Renal cortical epithelial cell (primary cell): ENCODE results near the gene ADORA2A. TPM values are rescaled to one million over a fixed set of nuclear protein-coding genes. Genes with fewer than 3 reads are reported as not detected.

Source experiments
- DNase-seq: peaks from one replicate; pipeline ENCODE4 v3.0.0-alpha.2; 2011; ENCODE audit warnings: low read depth
- total RNA-seq: library from RNA; depleted of rRNA; stranded (reverse); fragments of >200 nt; gene quantifications from 2 replicates; pipeline ENCODE4 v1.2.3, GENCODE V29; 2014

Gene ADORA2A
- total RNA-seq, 1 donor from 2014 or later, result 0.80 TPM

DNA sequence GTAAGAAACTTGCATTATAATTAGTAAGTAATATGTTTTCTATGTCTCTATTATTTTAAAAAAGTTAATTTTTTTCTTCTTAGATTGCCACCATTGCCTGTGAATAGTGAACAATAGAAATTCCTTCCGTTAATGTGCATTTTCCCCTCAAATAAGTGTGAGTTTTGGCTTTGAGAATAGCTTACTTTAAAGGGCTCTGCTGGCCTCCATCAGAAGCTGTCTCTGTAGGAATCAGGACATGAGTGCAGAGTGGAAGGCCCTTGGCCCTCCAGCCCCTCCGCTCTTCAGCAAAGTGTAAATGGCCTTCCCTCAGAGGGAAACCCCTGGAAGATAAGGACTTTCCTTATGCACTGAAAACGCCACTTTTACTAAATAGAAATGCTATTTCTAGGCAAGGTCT lies 24.1 kb upstream of the ADORA2A start:
- no peak for DNase-seq

DNA sequence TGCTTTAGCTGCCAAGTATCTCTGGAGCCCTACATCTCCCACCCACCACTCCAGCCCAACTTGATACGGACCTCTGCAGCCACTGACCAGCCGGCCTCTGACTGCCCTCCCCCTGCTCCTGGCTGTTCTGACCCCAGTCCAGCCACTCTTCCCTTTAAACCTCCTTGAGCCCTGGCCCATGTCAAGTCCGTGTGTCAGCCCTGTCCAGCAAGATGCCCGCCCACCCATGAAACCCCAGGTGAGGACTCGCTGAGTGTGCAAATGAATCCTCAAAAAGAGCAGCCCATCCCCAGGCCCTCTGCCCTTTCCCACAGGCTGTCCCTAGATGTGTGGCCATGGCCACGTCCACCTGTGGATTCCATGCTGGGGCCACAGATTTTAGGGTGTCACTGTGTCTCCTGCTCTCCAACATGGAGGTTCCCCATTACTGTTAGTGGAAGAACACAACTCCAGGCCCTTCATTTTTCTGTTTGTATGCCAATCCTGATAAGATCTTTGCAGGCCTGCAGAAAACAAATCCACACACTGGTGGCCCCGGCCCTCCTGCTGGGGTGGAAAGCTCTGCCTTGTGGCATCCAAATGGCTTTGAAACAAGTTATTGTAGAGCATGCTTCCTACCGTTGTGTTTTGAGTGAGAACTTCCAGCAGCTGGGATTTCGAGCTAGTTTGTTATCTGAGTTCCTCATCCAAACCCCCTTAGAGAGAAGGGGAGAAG lies 22.7 kb upstream of the ADORA2A start:
- DNase-seq, result no peak

DNA sequence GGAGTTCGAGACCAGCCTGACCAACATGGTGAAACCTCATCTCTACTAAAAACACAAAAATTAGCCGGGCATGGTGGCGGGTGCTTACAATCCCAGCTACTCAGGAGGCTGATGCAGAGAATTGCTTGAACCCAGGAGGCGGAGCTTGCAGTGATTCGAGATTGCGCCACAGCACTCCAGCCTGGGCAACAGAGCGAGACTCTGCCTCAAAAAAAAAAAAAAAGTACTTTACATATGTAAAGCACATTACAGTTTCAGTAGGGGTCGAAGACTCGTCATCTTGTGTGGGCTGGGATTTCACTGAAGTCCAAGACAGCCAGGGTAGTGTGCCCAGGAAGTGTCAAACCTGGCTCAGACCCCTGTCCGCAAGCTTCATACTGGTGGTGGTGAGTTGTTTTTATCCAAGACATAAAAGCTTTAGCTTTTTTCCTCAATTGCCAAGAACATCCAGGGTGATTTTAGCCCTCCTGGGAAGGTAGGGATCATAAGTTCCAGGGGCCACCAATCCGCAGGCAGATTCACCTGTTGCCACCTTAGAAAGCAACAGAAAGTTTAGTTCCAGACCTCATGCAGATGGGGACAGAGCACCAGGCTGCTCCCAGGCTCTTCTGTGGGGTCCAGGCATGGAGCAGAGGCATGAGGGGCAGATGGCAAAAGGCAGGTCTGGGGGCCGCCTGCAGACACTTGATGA lies 21.6 kb upstream of the ADORA2A start:
- no peak for DNase-seq

DNA sequence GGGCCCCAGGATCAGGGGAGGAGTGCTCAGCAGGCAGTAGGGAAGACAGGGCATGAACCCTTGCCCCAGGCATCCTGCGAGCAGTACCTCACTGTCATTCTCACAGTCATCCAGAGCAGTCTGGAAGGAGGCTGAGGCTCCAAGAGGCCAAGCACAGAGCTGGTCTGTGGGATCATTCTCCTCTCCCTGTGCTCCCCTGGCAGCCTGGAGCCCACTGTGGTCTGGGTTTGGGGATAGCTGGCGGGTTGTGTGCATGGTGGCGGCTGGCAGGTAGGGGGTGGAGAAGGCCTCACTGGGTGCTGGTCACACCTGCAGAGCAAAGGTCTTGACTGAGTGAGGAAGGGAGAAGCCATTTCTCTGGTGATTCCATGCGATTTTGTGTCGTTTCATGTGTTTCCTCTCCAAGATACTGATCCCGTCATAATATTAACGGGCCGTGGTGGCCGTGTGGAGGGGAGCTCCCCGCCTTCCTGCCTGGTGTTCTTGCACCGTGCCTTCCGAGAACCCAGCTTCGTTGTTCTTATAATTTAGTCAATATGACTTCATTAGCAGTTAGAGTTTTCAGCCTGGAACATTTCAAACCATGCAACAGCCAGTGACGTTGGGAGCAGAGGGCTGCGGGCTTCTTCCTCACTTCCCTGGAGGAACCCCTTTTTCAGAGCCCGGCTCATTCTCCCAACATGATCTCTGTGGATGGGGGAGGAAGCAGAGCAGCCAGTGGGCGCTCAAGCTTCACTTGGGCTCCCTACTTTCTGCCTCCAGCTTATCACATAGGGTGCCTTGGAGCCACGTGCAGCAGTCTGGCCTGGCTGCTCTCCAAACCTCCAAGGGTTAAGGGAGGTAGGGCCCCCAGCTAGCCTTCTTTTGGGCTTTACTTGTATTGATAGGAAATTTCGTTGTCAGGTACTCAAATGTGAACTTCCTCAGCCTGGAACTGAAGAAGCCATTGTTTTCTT lies 20.8 kb upstream of the ADORA2A start:
- no peak for DNase-seq

DNA sequence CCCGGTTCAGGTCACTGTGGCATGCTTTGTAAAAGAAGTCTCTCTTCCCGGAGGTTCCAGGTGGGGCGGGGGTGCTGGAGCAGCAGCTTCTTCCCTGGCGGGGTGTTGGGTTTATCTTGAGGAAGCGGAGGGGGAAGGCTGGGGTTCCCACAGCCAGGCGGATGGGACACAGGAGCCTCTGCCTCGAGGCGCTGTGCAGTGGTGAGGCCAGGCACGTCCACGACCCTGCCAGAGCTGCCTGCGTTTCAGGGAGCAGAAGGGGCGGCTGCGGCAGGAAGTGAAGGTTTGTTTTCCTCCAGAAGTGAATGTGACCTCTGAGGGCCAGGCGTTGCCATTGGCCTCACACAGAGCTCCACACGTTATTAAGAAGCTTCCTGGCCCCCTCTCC lies 20.1 kb upstream of the ADORA2A start:
- no peak for DNase-seq

DNA sequence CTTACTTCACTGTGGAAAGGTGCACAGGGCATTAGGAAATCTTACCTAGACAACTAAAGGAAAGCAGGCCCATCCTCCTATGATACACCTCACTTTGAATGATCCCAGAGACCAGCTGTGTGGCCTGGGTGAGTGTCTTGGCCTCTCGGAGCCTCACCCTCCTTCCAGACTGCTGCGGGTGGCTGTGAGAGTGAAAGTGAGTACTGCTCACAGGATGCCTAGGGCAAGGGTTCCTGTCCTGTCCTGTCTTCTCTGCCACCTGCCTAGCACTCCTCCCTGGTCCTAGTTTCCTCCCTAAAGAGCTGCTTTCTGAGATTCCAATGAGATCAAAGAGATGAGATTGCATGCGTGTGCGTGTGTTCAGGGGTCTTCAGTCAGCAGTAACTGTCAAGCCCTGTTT lies 19.5 kb upstream of the ADORA2A start:
- no peak for DNase-seq

DNA sequence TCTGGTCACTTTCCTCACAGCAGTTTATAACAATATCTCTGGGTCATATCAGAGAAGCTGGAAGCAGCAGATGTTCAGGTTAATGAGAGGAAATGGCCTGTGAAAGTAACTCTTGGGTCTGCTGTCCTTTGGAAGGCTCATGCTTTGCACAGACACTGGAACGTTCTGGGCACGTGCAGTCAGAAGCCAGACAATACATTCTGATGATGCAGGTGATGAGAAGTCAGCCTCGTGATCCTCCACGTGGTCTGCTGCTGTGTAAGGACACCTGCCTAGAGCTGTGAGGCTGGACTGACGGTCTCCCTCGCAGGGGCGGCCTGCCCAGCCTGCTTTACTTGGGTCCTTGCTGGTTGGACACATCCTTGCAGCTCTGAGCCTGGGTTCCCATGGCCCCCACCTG lies 18.8 kb upstream of the ADORA2A start:
- DNase-seq, result no peak

DNA sequence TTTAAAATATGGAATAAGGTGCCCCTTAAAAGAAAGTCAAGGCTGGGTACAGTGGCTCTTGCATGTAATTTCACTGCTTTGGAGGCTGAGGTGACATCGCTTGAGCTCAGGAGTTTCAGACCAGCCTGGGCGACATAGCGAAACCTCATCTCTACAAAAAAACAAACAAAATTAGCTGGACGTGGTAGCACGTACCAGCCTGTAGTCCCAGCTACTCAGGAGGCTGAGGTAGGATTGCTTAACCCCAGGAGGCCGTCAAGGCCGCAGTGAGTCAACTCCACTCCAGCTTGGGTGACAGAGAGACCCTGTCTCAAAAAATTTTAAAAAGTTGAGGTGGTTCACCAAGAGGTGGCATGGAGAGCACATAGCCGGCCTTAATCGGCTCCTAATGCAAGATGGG lies 17.7 kb upstream of the ADORA2A start:
- no peak for DNase-seq

DNA sequence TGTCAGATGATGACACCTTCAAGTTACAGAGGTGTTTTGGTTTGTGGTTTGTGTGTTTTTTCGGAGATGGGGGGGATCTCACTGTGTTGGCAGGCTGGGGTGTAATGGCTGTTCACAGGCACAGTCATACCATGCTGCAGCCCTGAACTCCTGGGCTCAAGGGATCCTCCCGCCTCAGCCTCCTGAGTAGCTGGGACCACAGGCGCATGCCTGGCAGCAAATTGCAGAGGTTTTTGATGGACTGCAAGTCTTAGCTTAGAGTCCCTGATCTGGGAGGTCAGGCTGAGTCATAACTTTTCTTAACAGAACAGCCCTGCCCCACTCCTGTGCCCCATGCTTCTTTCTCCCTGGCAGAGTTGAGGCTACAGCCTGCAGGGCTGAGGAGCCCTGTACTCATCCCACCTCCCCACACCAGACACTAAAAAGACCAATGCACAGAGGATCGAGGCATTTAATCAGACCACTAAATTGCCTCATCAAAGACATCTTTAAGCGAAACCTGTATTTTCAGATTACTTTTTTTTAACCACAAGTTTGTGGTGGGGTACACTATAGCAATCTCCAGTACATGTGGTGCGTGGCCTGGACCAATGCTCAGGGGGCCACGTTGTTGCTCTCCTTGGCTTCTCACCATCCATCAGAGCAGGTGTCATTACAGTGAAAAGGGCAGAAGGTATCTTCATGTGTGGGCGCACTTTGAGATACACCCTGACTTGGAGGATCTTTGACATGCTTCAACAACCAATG lies 17.1 kb upstream of the ADORA2A start:
- peak; percentile 59 for DNase-seq

DNA sequence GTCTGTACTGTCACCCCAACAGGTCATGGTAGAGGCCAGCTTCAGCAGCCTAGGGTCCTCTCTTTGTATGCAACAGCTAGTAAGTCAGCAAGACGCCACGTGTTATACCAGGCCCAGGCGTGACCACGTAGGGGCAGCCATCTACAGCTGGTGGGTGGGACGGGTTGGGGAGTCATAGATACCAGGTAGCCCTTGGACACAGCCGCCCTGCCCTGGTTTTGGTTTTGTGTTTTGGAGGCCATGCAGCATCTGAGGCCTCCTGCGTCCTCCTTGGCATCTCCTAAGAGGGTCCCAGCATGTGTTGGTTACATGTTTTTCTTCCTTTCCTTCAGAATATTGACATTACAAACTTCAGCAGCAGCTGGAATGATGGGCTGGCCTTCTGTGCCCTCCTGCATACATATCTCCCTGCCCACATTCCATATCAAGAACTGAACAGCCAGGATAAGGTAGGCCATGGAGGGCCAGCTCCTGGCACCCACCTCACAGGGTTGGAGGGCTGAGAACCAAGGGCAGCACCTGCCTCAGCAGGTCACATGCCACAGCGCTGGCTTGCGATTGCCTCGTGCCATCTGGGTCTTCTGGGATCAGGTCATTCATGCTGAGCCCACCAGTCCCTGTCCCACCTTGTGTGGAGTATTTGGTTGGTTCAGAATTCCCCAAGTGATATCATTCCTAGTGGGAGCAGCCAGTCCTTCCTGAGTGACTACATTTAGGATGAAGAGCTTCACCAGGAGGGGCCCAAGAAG lies 16.0 kb upstream of the ADORA2A start:
- no peak for DNase-seq

DNA sequence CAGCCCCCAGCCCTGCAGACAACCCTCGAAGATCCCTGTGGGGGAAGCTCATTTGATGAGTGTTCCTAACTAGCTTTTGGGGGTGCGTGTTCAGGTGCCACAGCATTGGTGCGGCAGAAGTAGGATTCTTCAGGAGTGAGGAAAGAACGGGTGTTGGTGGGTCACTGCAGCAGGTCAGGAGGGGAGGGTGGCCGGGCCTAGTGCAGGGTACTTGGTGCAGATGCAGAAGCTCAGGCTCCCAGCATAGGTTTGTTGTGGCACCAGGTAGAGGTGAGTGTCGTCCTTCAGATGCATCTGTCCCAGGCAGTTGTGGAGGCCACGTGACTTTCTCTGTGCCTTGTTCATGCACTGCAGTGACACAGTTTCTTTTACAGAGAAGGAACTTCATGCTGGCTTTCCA lies 15.1 kb upstream of the ADORA2A start:
- no peak for DNase-seq

DNA sequence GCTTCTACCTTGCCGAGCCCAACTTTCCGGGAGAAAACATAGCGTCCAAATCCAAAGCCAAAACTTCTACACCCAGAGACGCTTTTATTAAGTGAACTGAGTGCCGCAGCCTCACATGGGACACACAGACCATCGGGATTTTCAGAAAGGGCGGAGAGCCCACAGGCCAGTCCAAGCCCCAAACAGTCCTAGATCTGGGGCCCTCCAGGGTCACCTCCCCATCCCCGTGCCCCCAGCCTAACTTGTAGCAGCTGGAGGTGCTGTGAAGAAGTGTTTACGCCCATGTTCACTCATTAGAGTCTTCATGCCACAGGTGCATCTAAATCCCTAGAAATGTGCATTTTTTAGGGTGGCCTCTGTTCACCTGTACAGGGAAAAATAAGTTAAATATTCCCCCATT lies 14.1 kb upstream of the ADORA2A start:
- no peak for DNase-seq

DNA sequence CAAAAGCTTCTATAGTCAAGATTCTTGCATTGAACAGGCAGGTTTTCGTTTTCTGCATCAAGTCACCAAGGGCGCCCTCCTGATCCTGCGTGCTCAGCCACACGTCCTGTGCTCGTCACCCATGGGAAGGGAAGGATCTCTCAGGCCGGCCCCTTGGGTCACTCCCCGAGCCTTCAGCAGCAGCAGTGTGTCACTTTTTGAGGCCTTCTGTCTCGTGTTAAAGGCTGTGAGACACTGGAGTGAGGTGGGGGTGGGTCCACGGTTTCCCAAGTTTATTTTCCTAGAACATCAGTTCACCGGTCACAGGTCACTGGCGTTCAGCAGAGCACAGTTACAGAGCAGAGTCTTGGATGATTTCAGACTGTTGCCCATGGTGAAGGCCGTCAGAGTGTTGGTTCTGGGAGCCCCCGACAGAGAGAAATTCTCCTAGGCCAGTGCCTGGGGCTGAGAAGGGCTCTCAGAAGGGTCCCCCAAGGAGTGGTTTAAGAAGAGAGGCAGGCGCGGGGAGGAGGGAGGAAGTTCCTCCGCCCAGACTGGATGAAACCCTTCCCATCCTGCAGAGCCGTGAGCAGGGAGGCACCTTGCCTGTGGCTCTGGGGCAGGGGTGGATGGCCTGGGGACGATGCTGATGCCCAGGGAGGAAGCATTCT lies 13.5 kb upstream of the ADORA2A start:
- no peak for DNase-seq

DNA sequence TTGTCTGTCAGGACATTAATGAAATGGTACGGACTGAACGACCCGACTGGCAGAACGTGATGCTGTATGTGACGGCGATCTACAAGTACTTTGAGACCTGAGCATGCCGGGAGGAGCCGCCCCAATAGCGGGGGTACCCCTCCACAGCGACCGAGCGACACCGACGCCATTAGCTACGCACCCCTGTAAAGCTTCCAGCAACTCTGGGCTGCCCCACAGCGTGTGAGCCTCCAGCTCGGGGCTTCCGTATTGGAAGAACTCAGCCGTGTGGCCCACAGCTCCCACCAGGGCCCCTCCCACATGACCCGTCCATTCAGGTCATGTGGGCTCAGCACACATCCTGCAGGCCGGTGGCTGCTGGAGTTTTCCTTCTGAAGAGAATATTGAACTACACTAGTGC lies 12.9 kb upstream of the ADORA2A start:
- no peak for DNase-seq

DNA sequence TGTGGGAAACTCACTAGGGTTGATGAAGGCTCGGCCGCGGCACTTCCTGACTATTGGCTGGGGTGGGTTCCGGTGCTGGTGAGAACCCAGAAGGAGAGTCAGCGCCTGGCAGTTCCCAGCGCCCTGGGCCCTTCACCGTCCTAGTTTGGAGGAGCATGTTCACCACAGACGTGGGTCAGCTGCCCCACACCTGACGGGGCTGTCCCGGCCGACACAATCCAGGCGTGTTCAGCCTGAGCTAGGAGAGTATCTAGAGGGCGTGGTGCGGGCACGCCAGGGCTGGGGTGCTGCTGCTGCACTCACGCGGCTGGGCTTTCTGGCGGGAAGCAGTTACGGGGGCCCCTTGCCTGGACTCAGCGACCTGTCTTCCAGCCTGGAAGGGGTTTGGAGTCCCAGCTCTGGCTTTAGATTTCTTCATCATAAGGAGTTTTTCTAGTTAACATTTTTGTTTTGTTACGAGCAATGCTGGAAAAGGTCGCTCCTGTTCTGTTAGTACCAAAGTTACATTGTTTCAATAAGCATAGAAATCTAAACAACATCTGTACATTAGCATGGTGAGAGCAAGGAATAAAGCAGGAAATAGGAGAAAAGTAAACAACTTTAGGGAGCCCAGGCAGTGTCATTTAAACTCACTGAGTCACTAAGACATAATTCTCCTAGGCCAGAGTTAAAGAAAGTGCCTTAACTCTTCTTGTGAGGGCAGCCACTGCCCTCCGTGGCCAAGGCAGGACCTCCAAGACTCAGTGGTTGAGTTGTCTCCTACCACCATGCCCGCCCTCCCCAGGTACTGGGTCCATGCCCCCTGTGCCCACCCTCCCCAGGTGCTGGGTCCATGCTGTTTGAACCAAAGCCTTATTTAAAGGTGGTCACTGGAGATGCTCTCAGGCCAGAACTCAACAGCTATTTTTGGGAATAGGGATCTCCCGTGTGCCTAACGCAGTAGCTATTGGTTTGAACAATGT lies 12.1 kb upstream of the ADORA2A start:
- no peak for DNase-seq

DNA sequence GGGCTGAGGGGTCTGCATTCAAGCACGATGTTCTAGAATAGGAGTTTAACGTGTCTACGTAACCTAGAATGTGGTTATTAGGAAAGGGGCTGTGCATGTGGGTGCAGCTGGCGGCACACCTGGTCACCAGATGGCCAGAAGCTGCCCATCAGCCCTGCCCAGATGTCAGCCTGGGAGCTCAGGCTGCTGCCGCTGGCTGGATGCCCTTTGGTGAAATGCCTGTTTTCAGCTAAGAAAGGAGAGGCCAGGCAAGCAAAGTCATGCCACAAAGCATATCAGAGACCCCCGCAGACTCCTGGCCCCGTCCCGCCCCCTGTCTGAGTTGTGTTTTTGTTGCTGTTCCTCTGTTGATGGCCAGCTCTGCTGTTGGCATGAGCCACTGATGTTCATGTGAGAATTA lies 11.3 kb upstream of the ADORA2A start:
- DNase-seq, result no peak

DNA sequence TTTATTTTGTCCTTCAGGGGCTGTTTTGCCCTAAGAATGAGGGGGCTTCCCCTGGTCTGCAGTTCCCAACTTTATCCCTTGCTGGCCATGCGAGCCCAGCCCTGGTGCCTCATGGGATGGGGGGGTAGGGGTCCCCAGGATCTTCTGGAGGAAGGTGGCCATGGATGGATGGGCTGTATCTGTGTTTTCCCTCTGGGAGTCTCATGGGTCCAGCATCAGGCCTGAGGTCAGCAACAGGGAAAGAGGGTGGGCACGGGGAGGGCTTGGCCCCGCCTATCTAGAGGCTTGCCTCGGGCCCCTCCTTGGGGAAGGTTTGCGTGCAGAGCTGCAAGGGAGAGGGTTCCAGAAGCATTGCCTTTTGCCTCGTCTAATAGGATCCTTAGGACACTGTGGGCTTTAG lies 10.8 kb upstream of the ADORA2A start:
- DNase-seq, result no peak

DNA sequence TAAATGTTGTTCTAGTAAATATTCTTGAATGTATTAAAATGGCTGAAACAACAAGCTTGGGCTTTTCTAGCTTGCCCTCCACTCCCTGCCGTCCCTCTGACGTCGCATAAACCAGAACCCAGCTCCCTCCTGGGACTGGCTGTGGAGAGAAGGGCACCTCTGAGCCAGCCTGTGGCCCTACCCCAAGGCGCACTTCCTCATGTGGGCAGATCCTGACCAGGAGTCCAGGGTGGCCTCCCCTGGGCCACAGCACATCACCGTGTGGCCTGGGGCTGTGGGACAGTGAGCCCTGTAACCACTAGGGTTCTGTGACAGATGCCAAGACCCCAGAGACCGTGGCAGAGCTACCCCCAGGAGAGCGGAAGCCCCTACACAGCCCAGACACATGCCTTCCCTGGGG lies 10.2 kb upstream of the ADORA2A start:
- no peak for DNase-seq

DNA sequence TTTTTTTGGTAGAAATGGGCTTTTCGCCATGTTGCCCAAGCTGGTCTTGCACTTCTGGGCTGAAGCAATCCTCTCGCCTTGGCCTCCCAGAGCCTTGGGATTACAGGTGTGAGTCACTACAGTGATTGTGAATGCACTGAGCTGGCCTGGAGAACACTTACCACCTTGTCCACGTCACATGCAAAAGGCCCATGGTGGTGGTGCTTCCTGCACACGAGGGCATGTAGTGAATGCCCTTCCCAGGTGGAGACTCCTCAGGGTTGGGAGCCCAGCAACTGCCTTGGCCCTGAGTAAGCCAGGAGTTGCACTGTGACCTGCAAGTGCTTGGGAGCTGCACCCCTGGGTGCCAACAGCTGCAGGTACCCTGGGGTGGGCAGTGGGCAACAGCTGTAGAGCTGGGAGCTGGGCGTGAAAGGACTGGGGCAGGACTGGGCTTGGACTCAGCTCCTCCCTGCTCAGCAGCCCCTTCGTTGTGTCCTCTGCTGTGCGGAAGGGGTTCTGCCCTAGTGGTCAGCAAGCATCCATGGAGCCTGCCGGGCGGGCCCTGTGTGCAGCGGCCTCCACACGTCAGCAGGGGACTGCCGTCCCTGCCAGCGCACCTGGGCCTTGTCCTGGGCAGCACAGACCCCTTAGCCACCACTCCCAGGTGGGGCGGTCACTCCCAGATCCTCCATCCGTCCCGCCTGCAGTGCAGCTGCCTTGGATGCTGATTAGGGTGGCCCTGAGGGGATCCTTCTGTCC lies 9.3 kb upstream of the ADORA2A start:
- peak; percentile 28 for DNase-seq
